Osteoblast (primary cell): ENCODE results near the gene ZBTB2. TPM values are rescaled to one million over a fixed set of nuclear protein-coding genes. Genes with fewer than 3 reads are reported as not detected.
A peak's percentile ranks its signal among the peaks of the same experiment; 100 is the strongest.
"Not testable (repeated sequence)": the region's sequence is repeated elsewhere in the genome, so short reads cannot be mapped to it uniquely, and the experiment has no call there.

ENCODE experiments used
- DNase-seq: peaks from one replicate; pipeline ENCODE4 v3.0.0; 2011; ENCODE audit warnings: low spot score, mixed read lengths; ENCODE audit not compliant: insufficient read length; ENCODE audit errors: missing footprints
- H2AFZ ChIP-seq: 2 replicates; pipeline ENCODE4 v1.6.0; 2011; ENCODE audit warnings: mild to moderate bottlenecking, low read length
- H3K27ac ChIP-seq: 2 replicates; pipeline ENCODE4 v1.5.1; 2011; ENCODE audit warnings: mild to moderate bottlenecking, low read depth, low read length, moderate library complexity
- H3K27me3 ChIP-seq: 2 replicates; pipeline ENCODE4 v1.6.0; 2012; ENCODE audit warnings: mild to moderate bottlenecking, control low read depth, inconsistent platforms, low read length, moderate library complexity; ENCODE audit not compliant: insufficient read depth
- H3K36me3 ChIP-seq: 2 replicates; pipeline ENCODE4 v1.5.1; 2011; ENCODE audit warnings: mild to moderate bottlenecking, low read length, control low read depth, moderate library complexity; ENCODE audit not compliant: insufficient read depth
- H3K4me1 ChIP-seq: 2 replicates; pipeline ENCODE4 v1.5.1; 2011; ENCODE audit warnings: mild to moderate bottlenecking, low read length, control low read depth, moderate library complexity; ENCODE audit not compliant: insufficient read depth
- H3K4me2 ChIP-seq: 2 replicates; pipeline ENCODE4 v1.6.0; 2011; ENCODE audit warnings: mild to moderate bottlenecking, low read length; ENCODE audit not compliant: insufficient read depth
- H3K4me3 ChIP-seq: fragments of 200-600 bp; sonication (generic); 3 replicates; pipeline ENCODE4 v1.5.1; 2012; ENCODE audit warnings: mild to moderate bottlenecking, low read length, inconsistent platforms; ENCODE audit not compliant: insufficient read depth
- H3K79me2 ChIP-seq: 2 replicates; pipeline ENCODE4 v1.6.0; 2012; ENCODE audit warnings: mild to moderate bottlenecking, low read length, control low read depth, inconsistent platforms; ENCODE audit not compliant: insufficient read depth
- H3K9me3 ChIP-seq: 2 replicates; pipeline ENCODE4 v1.5.1; 2011; ENCODE audit warnings: low read depth, low read length, control low read depth
- H4K20me1 ChIP-seq: 2 replicates; pipeline ENCODE4 v1.6.0; 2012; ENCODE audit warnings: mild to moderate bottlenecking, low read length, control low read depth; ENCODE audit not compliant: insufficient read depth
- CTCF ChIP-seq: IDR thresholded peaks from 2 replicates; pipeline ENCODE4 v1.5.1; 2011; ENCODE audit warnings: mild to moderate bottlenecking, low read depth, low read length, moderate library complexity; ENCODE audit errors: extremely low read depth
- total RNA-seq: library from RNA; depleted of rRNA; stranded (reverse); fragments of >200 nt; gene quantifications from 2 replicates; pipeline ENCODE4 v1.2.3, GENCODE V29; 2012

ZBTB2 gene
- total RNA-seq, 1 donor, result 8.7 TPM

- no peak for TF ChIP-seq CTCF
- Histone ChIP-seq H3K27me3 (no peaks in the 10 kb centered on the region), H3K27ac (peak overlapping the region; percentile 59), H3K4me1 (peaks cover 30% of the 10 kb centered on the region), H4K20me1 (peaks cover 7% of the 10 kb centered on the region), H3K4me2 (peak overlapping the region; percentile 64), H3K36me3 (peaks cover 5% of the 10 kb centered on the region), H2AFZ (no peak overlapping the region), H3K79me2 (peaks cover 68% of the 10 kb centered on the region), H3K4me3 (no peak overlapping the region), H3K9me3 (no peaks in the 10 kb centered on the region)
- DNase-seq, result peak; percentile 87
These were observed 4.0 kb downstream of the ZBTB2 start for GRCh38 chr6:151387175-151387970.

- Histone ChIP-seq H3K4me3 (no peak overlapping the region), H3K79me2 (peaks cover 74% of the 10 kb centered on the region), H3K36me3 (peaks cover 5% of the 10 kb centered on the region), H3K4me1 (peaks cover 34% of the 10 kb centered on the region), H3K9me3 (no peaks in the 10 kb centered on the region), H2AFZ (no peak overlapping the region), H3K27me3 (no peaks in the 10 kb centered on the region), H3K27ac (no peak overlapping the region), H3K4me2 (peak overlapping the region; percentile 36), H4K20me1 (no peaks in the 10 kb centered on the region)
- DNase-seq, result no peak
- TF ChIP-seq CTCF, result no peak
These were observed 6.2 kb downstream of the ZBTB2 start for GRCh38 chr6:151385177-151385576.

- H3K4me1 ChIP-seq, result peaks cover 33% of the 10 kb centered on the region
- H2AFZ ChIP-seq, result no peak overlapping the region
- H3K9me3 ChIP-seq, result no peaks in the 10 kb centered on the region
- no peaks in the 10 kb centered on the region for H3K27me3 ChIP-seq
- peaks cover 82% of the 10 kb centered on the region for H3K79me2 ChIP-seq
- no peak for TF ChIP-seq CTCF
- no peaks in the 10 kb centered on the region for H4K20me1 ChIP-seq
- H3K27ac ChIP-seq, result no peak overlapping the region
- peaks cover 5% of the 10 kb centered on the region for H3K36me3 ChIP-seq
- DNase-seq, result no peak
- H3K4me2 ChIP-seq, result no peak overlapping the region
- H3K4me3 ChIP-seq, result no peak overlapping the region
These were observed 7.2 kb downstream of the ZBTB2 start for GRCh38 chr6:151384151-151384550.

- H3K27ac ChIP-seq, H3K9me3 ChIP-seq, DNase-seq, H2AFZ ChIP-seq, H3K36me3 ChIP-seq, H3K4me2 ChIP-seq, H3K4me3 ChIP-seq, H3K27me3 ChIP-seq, H4K20me1 ChIP-seq: not testable (repeated sequence)
- H3K79me2 ChIP-seq, result peaks cover 84% of the 10 kb centered on the region
- peaks cover 27% of the 10 kb centered on the region for H3K4me1 ChIP-seq
These were observed 8.7 kb downstream of the ZBTB2 start for GRCh38 chr6:151382631-151383030.
